Measurements from ENCODE around the gene PHKA2. TPM values are rescaled to one million over a fixed set of nuclear protein-coding genes. Genes with fewer than 3 reads are reported as not detected.

The PHKA2 gene
- total and polyA plus RNA-seq, 10 of the 15 experiments (the other 5 are each of a cell fraction or from before 2014, with no cell fraction given): 1.4 to 25.6 (median 15.4) TPM

DNA sequence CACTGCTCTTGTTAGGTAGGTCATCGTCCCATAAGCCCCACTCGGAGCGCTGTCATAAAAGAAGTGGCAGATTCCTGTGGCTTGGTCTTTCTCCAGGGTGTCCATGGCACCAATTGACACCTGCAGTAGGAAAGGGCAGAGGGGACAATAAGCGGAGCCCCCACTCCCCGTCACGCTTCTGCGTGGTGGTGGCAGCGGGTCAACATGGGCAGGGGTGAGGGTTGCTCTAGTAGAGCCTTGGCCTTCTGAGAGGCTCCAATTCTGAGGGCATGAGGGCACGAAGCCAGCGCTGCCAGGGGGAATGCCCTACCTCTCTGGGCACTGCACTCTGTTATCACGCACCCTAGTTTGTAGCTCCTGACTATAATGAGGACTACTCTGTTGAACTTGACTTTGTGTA is 90.4 kb downstream of the PHKA2 start (continued):
- TF ChIP-seq NR2C2 (IDR thresholded peaks at IDR 0.05; ENCODE audit: borderline replicate concordance, control insufficient read depth, insufficient read length, low read depth): no peak
- no peak for TF ChIP-seq MXI1 (IDR thresholded peaks at IDR 0.05; ENCODE audit: low read depth, low read length)
- TF ChIP-seq, protein P1, sequence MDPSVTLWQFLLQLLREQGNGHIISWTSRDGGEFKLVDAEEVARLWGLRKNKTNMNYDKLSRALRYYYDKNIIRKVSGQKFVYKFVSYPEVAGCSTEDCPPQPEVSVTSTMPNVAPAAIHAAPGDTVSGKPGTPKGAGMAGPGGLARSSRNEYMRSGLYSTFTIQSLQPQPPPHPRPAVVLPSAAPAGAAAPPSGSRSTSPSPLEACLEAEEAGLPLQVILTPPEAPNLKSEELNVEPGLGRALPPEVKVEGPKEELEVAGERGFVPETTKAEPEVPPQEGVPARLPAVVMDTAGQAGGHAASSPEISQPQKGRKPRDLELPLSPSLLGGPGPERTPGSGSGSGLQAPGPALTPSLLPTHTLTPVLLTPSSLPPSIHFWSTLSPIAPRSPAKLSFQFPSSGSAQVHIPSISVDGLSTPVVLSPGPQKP (IDR thresholded peaks at IDR 0.05; ENCODE audit: low read depth, low read length): no peak

DNA sequence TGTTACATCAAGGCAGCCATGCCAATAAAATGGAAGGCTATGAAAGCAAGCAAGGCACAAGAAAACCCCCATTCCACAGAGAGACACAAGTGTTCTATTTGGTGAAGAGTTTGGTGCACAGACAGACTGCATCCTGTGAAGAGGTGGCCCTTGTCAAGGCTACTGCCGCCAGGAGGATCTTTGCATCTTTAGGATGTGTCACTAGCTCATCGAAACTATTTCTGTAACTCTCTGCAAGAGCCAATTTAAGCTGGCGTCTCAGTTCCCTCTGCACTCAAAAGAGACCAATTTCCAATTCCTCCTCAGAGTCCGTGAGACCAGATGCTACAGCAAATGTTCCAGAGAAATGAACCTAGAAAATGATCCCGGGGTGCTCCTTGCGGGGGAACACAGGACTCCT is 91.0 kb downstream of the PHKA2 start:
- in situ Hi-C loops (cut with MboI) (loop anchor here (10.0 kb wide), 1 partner anchor 498 kb away; no protein-coding TSS in a partner anchor), intact Hi-C loops (cut with micrococcal nuclease; ENCODE audit: unreplicated experiment) (no loop called here)
- Histone ChIP-seq H3K79me2 (ENCODE audit: control insufficient read depth, insufficient read depth, low read length) (no peaks in the 10 kb centered on the region), H2AFZ (ENCODE audit: control insufficient read depth, low read depth, low read length) (no peak overlapping the region), H3K4me2 (ENCODE audit: control insufficient read depth, insufficient read depth) (no peak overlapping the region), H3K4me1 (ENCODE audit: control insufficient read depth, insufficient read depth, low read length) (no peaks in the 10 kb centered on the region), H4K20me1 (ENCODE audit: control insufficient read depth, insufficient read depth) (no peaks in the 10 kb centered on the region), H3K27ac (ENCODE audit: control insufficient read depth, insufficient read depth) (no peak overlapping the region), H3K27me3 (replicated peaks in 1 of 2; ENCODE audit: control insufficient read depth in 2 of 2, insufficient read depth in 2 of 2, low read length in 1 of 2) (no peaks in the 10 kb centered on the region), H3K9ac (ENCODE audit: control insufficient read depth, insufficient read depth, low read length) (no peak overlapping the region), H3K9me3 (replicated peaks; ENCODE audit: control insufficient read depth, insufficient read depth, low read length) (no peaks in the 10 kb centered on the region), H3K4me3 (no peak overlapping the region), H3K36me3 (ENCODE audit: control insufficient read depth in 2 of 2, insufficient read depth in 2 of 2, low read length in 1 of 2) (no peaks in the 10 kb centered on the region; a peak in 1 of 4 replicates)
- ATAC-seq (no peak), FAIRE-seq (no peak), DNase-seq (ENCODE audit: low read depth, low spot score) (no peak)
- BruUV-seq (replicated peaks): no TSS peak
- ChIA-PET SMC1A (ENCODE audit: uncharacterized antibody, unreplicated experiment) (no interaction called here), POLR2A (no interaction called here), CTCF (no interaction called here), RAD21 (ENCODE audit: unreplicated experiment) (no interaction called here)
- WGBS (ENCODE audit: insufficient coverage, insufficient replicate concordance, low lambda C conversion rate, missing lambda C conversion rate): 64% methylated on average over 6 of the region's 6 CpGs
- TF ChIP-seq, protein P2, sequence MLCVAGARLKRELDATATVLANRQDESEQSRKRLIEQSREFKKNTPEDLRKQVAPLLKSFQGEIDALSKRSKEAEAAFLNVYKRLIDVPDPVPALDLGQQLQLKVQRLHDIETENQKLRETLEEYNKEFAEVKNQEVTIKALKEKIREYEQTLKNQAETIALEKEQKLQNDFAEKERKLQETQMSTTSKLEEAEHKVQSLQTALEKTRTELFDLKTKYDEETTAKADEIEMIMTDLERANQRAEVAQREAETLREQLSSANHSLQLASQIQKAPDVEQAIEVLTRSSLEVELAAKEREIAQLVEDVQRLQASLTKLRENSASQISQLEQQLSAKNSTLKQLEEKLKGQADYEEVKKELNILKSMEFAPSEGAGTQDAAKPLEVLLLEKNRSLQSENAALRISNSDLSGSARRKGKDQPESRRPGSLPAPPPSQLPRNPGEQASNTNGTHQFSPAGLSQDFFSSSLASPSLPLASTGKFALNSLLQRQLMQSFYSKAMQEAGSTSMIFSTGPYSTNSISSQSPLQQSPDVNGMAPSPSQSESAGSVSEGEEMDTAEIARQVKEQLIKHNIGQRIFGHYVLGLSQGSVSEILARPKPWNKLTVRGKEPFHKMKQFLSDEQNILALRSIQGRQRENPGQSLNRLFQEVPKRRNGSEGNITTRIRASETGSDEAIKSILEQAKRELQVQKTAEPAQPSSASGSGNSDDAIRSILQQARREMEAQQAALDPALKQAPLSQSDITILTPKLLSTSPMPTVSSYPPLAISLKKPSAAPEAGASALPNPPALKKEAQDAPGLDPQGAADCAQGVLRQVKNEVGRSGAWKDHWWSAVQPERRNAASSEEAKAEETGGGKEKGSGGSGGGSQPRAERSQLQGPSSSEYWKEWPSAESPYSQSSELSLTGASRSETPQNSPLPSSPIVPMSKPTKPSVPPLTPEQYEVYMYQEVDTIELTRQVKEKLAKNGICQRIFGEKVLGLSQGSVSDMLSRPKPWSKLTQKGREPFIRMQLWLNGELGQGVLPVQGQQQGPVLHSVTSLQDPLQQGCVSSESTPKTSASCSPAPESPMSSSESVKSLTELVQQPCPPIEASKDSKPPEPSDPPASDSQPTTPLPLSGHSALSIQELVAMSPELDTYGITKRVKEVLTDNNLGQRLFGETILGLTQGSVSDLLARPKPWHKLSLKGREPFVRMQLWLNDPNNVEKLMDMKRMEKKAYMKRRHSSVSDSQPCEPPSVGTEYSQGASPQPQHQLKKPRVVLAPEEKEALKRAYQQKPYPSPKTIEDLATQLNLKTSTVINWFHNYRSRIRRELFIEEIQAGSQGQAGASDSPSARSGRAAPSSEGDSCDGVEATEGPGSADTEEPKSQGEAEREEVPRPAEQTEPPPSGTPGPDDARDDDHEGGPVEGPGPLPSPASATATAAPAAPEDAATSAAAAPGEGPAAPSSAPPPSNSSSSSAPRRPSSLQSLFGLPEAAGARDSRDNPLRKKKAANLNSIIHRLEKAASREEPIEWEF (IDR thresholded peaks at IDR 0.05; ENCODE audit: insufficient replicate concordance, low read depth, low read length): no peak
- TF ChIP-seq ZNF217 (IDR thresholded peaks at IDR 0.05) (no peak), IKZF2 (IDR thresholded peaks at IDR 0.05) (no peak), FOXM1 (IDR thresholded peaks at IDR 0.05; ENCODE audit: low read depth, low read length) (no peak)

Measured in GM12878 (cell line).